NCI-H128 (cell line): ENCODE results near the gene PERP.
A peak's percentile ranks its signal among the peaks of the same experiment; 100 is the strongest.
"Not testable (repeated sequence)": the region's sequence is repeated elsewhere in the genome, so short reads cannot be mapped to it uniquely, and the experiment has no call there.

Experiments
- DNase-seq: peaks from one replicate; lab custom pipeline; 2025; ENCODE audit not compliant: unreplicated experiment; lab: John Stamatoyannopoulos, UW

The PERP gene

DNA sequence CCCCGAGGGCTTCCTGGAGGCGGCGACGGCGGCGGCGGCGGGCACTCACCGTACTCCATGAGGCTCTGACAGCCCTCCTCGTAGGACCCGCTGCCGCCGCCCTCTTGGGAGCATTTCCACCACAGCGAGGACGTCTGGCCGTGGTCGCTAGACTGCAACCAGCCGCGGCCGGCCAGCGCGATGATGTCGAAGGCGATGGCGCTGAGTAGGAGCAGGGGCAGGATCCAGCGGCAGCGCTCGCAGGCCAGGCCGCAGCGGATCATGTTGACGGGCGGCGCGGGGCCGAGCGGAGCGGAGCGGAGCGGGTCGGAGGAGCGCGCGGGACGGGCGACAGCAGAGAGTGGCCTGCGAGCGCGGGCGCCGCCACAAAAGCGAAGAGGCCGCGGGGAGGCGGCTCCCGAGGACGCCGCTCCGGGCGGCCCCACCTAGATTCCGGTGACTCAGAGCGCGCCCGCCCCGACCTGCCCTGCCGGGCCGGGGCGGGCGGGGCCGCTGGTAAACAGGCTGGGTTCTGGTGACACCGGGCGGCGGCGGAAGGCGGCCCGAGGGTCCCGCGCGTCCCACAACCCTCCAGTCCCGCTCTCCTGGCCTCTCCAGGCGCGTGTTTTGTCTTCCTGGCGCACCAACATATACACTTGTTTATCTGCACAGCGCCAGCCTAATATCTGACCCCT, at the start of gene PERP:
Gene PERP (minus strand): TSS at position 342 of the 674 bp plus-strand sequence. CDS start 79 bp downstream, at position 263.
- no peak for DNase-seq

DNA sequence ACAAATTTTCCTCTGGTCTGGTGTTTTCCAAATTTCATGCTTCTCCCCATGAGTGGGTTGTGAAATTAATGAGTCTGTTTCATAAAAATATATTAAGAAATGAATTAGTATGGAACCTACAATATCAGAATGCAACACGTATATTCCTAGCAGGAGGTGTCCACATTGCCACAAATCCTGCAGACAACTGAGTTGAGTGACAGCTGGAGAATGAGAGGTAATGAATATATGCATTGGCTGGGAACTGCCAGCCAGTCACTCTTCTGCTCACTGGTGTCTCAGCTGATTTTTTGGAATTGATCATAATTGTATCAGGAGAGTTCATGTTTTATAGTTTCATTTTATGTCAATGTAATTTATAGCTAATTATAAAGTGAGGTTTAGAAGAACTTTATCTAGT, 48.2 kb upstream of the PERP start:
- no peak for DNase-seq

DNA sequence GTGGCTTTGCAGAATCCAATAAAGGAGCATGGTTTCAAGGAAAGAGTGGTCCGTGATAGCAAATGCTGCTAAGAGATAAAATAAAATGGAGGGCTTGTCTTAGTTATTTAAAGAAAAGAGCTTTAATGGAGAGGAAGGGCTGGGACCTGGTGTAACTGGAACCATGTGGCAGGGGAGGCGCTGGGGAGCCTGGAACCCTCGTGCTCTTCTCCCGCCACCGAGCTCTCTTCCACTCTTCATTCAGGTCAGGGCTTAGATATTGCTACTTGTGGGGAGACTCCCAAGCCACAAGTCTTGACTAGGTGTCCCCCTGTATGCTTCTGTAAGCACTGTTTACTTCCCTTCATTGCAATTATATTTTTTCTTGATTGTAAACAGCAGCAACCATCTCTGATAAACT, 39.3 kb upstream of the PERP start:
- DNase-seq: no peak

DNA sequence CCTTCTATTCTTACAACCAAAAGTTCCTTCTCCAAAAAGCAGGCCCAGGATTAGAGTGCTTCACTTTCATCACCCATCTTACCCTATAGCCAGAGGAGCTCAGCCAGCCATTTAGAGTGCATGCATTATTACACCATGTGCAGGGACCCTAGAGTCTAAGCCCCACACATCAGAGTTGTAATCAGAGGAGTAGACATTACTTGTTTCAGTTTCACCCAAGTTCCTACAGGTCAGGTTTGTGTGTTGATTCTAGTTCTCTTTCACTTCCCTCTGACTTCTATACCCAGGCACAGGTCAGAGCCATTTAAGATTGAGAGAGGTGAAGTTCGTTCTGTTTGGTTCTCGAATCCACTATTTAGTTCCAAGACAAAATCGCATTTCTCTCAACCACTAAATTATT, 38.2 kb upstream of the PERP start:
- no peak for DNase-seq

DNA sequence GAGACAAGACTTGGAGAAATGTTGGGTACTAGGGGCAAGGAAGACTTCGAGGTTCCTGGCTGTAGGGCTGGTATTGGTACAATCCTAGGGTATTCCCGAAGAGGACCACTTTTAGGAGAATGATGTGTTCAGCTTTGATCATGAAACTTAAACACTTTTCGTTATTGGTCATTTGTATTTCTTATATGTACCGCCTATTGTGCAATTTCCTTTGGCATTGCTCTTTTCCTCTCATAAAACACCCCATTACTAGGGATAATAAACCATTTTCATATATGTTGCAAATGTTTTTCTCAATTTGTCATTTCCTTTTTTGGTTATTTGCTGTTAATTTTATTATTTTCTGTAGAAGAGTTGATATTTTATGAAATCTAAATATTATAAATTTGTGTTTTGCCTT, 35.6 kb upstream of the PERP start:
- no peak for DNase-seq

DNA sequence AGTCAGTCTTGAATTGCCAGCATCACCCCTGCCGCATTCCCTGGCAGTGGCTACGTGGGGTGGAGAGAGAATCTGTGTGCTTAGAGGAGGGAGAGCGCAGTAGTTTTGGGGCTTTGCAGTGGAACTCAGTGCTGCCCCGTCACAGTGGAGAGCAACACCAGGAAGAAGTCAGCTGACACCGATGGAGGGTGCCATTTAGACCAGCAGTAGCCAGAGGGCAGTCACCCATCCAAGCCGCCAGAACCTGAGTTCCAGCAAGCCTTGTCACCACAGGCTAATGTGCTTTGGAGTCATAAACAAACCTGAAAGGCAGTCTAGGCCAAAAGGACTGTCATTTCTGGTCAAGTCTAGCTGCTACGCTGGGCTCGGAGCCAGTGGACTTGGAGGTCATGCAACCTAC, 22.0 kb upstream of the PERP start:
- no peak for DNase-seq

DNA sequence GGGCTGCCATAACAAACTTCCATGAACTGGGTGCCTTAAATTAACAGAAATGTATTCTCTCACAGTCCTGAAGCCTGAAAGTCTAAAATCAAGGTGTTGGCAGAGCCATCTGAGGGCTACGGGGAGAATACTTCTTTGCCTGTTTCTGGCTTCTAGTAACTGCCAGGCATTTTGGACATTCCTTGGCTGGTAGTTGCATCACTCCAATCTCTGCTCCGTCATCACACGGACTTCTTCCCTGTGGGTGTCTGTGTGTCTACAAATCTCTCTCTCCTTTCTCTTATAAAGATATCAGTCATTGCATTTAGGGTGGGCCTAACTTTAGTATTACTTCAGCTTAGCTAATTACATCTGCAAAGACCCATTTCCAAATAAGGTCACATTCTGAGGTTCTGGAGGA, 20.9 kb upstream of the PERP start:
- DNase-seq: no peak

DNA sequence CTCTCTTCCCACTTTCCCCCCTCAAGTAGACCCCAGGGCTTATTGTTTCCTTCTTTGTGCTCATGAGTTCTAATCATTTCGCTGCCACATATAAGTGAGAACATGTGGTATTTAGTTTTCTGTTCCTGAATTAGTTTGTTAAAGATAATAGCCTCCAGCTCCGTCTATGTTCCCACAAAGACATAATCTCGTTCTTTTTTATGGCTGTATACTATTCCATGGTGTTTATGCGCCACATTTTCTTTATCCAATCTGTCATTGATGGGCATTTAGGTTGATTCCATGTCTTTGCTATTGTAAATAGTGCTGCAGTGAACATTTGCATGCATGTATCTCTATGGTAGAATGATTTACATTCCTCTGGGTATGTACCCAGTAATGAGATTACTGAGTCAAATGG, 16.9 kb upstream of the PERP start:
- no peak for DNase-seq

DNA sequence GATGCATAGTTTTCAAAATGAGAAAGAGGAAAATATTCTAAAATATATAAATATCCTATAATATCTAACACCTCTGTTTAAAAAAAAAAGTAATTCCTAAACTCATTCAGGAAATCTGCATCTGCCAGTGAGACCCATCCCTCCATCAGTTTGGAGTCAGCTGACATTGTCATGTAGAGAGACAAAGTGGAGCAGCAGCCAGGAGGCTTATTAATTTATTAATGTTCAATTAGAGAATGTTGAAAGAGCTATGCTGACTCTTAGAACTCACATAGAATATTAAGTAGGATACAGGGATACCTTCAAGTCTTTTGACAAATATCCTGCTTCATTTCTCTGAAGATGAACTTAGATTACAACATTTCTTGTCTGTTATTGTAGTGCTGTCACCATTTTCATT, 12.8 kb upstream of the PERP start:
- DNase-seq: no peak

DNA sequence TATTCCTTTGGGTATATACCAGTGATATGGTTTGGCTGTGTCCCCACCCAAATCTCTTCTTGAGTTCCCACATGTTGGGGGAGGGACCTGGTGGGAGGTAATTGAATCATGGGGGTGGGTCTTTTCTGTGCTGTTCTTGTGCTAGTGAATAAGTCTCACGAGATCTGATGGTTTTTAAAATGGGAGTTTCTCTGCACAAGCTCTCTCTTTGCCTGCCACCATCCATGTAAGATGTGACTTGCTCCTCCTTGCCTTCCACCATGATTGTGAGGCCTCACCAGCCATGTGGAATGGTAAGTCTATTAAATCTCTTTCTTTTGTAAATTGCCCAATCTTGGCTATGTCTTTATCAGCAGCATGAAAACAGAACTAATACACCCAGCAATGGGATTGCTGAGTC, 12.0 kb upstream of the PERP start:
- DNase-seq: not testable (repeated sequence)

DNA sequence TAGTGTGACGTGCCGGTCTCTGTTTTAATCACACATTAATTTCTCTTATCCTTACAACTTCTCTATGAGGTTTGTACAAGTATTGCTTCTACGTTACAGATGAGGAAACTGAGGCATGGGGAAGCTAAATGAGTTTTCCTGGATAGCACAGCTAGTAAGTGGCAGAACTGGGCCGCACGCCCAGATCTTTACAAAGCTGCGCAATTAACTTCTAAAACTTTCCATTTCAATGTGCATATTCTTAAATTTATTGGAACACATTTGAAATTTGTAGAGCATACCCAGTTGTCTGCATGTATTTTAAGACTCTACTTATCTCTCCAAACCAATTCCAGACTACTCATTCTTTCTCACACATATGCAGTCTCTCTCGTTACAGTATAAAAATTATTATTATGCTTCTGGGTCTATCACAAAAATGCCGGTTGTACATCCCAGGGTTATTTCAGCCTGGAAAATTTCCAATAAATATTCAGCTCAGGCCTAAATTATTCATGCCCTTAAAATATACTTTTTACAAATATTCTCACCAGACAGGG, 10.2 kb upstream of the PERP start:
- DNase-seq: no peak

DNA sequence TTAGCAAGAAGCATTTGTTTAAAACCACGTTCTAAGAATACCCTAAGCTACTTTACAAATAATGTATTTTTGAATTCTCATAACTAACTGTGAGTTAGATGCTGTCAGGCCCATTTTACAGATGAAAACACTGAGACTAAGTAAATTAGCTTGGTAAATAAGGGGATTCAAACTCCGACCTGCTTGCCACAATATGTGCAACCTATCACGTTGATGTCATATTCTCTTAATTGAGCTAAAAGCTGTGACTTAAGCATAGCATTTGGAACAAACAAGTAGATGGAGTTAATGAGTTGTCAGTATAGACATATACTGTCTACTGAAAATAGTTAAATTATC, 9.4 kb upstream of the PERP start:
- no peak for DNase-seq

DNA sequence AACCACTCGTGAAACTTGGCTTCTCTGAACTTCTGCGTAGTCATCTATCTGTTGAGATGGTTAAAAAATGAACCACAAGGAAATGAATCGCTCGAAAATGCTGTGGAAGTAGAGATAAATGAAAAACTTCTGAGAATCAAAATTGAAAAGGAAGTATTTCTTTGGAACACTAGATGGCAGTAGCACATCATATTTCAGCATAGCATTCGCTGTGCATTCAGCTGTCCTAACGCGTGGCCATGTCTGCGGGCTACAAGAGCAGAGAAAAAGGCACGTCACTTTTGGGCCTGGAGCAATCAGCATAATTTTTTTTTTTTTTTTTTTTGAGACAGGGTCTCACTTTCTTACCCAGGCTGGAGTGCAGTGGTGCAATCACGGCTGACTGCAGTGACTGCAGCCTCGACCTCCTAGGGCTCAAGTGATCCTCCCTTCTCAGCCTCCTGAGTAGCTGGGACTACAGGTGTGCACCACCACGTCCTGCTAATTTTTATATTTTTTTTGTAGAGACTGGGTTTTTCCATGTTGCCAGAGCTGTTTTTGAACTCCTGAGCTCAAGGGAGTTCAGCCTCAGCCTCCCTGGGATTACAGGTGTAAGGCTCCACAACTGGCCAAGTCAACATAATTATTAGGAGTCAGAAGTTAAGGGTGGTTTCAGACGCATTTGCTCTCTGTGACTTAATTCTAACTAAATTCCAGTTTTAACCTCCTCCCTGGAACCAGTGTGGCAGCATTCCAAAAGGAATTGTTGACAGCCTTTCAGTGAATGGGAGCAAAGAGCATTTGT, 8.8 kb upstream of the PERP start:
- peak; percentile 74 for DNase-seq

DNA sequence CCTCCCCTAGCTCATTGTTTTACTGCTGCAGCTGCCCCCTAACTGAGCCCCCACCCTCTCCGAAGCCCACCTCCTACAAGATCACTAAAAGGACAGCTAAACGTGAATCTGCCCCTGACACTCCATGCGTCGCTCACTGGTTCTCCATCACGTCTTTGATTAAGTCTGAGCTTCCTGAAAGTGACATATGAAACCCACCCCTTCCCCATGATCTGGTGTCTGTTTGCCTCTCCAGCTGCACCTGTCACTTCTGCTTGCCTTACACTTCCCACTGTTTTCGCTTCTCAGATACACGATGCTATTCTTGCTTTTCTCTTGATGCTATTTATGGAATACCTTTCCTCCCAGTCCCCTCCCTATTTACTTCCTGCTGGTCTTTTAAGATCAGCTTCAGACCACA, 8.0 kb upstream of the PERP start:
- DNase-seq: no peak

DNA sequence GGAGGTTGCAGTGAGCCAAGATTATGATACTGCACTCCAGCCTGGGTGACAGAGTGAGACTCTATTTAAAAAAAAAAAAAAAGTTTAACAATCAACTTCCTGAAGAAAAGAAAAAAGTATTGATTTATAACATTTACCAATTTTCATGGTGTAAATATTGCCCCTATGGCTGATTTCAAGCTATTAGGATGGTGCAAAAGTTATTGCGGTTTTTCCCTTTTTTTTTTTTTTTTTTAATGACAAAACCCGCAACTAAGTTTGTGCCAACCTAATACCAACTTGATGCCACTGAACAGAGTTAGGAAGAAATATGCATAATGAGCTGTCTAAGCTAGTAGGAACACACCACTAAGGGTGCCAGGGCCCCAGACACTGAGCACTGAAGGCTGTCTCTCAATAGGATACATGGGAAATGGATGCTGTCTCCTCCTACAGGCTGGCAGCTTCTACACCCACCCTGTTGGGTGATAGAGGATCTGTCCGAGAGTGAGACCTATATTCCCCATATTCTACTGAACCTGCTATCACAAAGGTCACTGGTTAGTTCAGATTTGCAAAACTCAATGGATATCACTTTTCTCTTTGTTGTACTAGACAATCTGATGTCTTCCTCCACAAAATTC, 6.5 kb upstream of the PERP start:
- no peak for DNase-seq

DNA sequence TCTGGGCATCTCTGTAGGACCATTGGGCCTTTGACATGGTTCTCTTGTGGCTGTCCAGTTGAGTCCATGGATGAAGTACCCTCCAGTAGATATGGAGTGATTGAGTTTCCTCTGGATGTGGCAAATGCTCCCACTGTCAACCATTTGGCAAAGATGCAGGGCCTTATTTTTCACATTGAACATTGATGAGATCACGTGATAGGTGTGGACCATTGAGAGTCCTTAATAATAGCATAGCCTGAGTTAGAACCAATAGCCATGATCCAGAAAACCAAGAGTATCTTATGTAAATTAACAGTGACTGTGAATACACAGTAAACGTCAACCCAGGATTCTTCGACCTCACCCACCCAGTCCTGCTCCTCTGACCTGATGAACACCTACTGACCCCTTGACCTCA, 3.0 kb upstream of the PERP start:
- no peak for DNase-seq

DNA sequence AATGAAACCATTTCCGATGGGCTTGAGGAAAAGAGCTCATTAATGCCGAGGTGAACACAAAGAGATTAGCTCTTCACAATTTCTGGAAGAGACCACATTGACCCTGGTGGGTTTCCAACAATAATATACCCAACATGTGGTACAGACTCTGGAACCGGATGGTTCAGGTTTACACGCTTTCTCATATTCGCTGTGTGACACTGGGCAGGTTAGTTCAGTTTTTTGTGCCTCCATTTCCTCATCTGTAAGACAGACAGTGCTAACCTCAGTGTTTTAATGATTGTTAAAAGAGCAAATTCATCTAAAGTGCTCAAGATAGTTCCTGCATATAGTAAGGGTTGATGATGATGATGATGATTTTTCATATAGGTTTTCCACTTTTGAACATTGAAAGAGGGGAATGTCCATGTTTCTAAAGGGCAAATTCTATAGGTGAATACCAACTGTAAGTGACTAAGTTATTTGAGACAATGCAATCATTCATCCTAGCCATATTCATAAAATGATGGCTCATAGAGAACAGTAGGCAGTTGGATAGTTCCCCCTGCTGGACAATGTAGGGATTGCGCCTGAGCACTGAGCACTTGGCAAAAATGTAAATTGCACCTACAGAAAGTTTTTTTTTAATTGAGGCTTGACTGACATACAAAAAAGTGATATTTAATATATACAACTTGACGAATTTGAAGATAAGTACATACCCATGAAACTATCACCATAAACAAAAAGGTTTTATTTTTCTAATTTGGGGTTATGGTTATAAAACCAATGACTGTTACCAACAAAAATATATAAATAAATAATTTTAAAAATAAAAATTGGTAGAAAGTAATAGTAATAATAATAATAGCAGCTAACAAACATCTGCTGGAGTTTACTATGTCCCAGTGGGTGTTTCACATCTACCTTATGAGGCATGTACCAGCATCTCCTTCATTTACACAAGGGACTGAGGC, 2.1 kb upstream of the PERP start:
- peak; percentile 44 for DNase-seq

DNA sequence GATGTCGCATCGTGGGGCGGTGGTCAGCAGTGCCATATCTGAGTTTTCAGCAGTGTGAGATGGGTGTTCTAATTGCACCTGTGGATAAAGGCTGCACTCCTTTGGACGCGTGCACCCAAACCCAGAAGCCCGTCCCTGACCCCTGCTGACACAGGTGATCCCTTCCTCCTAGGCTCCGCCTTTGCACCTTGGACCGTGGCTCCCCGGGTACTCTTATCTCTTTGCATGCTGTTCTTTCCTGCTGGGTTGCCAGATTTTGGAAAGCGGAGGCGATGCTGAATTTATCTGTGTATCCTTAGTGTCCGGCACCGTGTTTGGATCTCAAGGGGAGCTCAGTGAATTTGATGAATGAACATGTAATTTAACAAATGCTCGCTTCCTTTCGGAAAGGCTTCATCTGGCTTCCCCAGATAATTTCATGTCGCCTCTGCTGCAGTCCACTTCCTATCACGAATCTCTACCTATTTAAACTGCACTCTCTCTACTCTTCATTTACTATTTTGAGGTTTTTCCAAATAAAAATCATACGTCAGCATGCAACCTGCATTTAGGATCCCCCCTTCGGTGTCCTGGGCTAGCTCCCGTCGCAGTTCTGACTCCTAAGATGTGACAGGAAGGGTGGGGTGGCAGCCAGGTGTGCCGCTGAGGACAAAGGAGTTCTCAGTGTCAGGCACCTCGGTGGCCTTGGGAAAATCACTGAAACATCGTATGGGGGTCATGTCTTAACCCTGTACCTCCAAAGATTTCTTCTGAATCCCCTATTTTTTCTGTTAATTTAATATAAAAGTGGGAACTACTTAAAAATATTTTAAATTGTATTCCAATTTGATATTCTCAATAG, 753 bp upstream of the PERP start:
- no peak for DNase-seq

DNA sequence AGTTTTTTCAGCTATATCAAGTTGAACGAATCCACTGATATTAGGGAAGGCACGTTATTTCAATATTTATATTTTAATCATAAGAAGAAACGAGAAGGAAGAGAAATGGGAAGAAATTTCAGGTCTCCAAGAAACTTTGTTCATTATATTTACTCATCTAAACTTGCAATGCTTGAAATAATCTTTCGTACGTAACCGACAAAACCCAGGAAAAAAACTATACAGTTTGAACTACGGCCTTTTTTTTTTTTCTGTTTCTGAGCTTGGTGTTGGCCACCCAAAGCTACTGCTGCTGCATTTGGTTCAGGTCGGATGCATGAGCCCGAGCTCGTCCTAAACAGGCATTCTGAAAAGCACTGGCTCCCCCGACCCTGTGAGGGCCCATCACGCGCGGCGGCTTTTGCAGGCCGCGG, 548 bp downstream of the PERP start:
- DNase-seq: no peak
